Kidney epithelial cell (primary cell): ENCODE results near the gene TIAM2. TPM values are rescaled to one million over a fixed set of nuclear protein-coding genes. Genes with fewer than 3 reads are reported as not detected.

Experiments
- DNase-seq: peaks from one replicate; pipeline ENCODE4 v3.0.0-alpha.2; 2010; ENCODE audit warnings: low read depth
- H3K27me3 ChIP-seq: 2 replicates; pipeline ENCODE4 v1.6.0; 2011; ENCODE audit warnings: low read length; ENCODE audit not compliant: control insufficient read depth, insufficient read depth
- H3K36me3 ChIP-seq: 2 replicates; pipeline ENCODE4 v1.5.1; 2011; ENCODE audit warnings: low read length; ENCODE audit not compliant: control insufficient read depth, insufficient read depth
- H3K4me3 ChIP-seq: 2 replicates; pipeline ENCODE4 v1.5.1; 2011; ENCODE audit warnings: low read depth, mild to moderate bottlenecking, control low read depth, low read length
- total RNA-seq: library from RNA; depleted of rRNA; stranded (reverse); fragments of >200 nt; gene quantifications from 2 replicates; pipeline ENCODE4 v1.2.3, GENCODE V29; 2015
- TF ChIP-seq, protein P1 (sequence below): IDR thresholded peaks from 2 replicates; pipeline ENCODE4 v1.5.1; 2011; ENCODE audit warnings: mild to moderate bottlenecking, moderate library complexity, low read length, control low read depth, inconsistent platforms; ENCODE audit not compliant: insufficient read depth, poor library complexity, severe bottlenecking

Gene TIAM2
- total RNA-seq, 1 donor from 2014 or later = 21.3 TPM

GRCh38 chr6:155047523-155047922, 52.4 kb downstream of the TIAM2 start:
- Histone ChIP-seq H3K27me3 (no peaks in the 10 kb centered on the region), H3K36me3 (no peaks in the 10 kb centered on the region), H3K4me3 (no peak overlapping the region)
- TF ChIP-seq, protein P1, sequence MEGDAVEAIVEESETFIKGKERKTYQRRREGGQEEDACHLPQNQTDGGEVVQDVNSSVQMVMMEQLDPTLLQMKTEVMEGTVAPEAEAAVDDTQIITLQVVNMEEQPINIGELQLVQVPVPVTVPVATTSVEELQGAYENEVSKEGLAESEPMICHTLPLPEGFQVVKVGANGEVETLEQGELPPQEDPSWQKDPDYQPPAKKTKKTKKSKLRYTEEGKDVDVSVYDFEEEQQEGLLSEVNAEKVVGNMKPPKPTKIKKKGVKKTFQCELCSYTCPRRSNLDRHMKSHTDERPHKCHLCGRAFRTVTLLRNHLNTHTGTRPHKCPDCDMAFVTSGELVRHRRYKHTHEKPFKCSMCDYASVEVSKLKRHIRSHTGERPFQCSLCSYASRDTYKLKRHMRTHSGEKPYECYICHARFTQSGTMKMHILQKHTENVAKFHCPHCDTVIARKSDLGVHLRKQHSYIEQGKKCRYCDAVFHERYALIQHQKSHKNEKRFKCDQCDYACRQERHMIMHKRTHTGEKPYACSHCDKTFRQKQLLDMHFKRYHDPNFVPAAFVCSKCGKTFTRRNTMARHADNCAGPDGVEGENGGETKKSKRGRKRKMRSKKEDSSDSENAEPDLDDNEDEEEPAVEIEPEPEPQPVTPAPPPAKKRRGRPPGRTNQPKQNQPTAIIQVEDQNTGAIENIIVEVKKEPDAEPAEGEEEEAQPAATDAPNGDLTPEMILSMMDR = no peak
- no peak for DNase-seq

GRCh38 chr6:155050311-155050710, 55.2 kb downstream of the TIAM2 start:
- H3K27me3 ChIP-seq = no peaks in the 10 kb centered on the region
- no peaks in the 10 kb centered on the region for H3K36me3 ChIP-seq
- TF ChIP-seq, protein P1 = no peak
- H3K4me3 ChIP-seq = no peak overlapping the region
- DNase-seq = peak; percentile 39

DNA sequence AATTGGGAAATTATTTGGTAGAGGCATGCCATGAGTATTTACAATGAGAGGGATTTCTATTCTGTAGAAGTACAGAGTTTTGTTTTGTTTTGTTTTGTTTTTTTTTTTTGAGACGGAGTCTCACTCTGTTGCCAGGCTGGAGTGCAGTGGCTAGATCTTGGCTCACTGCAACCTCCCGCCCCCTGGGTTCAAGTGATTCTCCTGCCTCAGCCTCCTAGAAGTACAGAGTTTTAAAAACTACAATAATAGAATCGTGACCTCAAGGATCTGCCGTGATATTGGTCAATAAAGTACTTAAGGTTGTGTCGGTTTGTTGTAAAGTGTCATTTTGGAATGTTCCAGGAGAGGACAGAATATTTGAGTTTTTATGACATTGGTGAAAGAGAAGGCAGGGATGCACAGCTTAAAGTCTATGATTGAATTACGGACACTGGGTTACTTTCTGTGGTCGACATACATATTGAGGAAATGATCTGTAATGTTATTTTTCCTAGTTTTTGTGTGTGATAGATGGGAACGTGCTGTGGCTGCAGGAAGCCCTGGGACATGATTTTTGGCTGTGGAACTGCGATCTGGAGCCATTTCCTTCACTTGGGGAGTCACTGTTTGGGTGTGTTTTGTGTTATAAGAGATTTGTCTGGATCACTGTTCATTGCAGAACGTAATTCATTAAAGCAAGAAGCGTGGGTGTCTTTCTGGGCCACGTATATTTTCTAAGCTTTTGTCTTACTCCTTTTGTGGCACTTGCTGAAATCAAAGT, 59.6 kb downstream of the TIAM2 start:
- no peaks in the 10 kb centered on the region for H3K36me3 ChIP-seq
- TF ChIP-seq, protein P1 = no peak
- no peak overlapping the region for H3K4me3 ChIP-seq
- H3K27me3 ChIP-seq = no peaks in the 10 kb centered on the region
- DNase-seq = no peak

DNA sequence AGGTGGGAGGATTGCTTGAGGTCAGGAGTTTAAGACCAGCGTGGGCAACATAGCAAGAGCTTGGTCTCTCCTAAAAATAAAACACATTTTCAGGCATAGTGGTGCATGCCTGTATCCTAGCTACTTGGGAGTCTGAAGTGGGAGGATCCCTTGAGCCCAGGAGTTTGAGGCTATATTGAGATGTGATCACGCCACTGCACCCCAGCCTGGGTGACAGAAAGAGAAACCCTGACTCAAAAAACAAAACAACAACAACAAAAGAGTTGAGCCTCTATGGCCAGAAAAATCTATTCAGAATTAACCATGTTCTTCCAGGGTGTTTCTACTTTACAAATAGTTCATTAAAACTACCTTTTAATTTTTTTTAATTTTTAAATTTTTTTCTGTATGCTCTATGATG, 60.6 kb downstream of the TIAM2 start:
- Histone ChIP-seq H3K4me3 (no peak overlapping the region), H3K36me3 (no peaks in the 10 kb centered on the region), H3K27me3 (no peaks in the 10 kb centered on the region)
- TF ChIP-seq, protein P1 = no peak
- DNase-seq = no peak

- H3K36me3 ChIP-seq = no peaks in the 10 kb centered on the region
- H3K4me3 ChIP-seq = no peak overlapping the region
- DNase-seq = no peak
- TF ChIP-seq, protein P1 = no peak
- no peaks in the 10 kb centered on the region for H3K27me3 ChIP-seq
These were observed 61.6 kb downstream of the TIAM2 start for GRCh38 chr6:155056756-155057155.

DNA sequence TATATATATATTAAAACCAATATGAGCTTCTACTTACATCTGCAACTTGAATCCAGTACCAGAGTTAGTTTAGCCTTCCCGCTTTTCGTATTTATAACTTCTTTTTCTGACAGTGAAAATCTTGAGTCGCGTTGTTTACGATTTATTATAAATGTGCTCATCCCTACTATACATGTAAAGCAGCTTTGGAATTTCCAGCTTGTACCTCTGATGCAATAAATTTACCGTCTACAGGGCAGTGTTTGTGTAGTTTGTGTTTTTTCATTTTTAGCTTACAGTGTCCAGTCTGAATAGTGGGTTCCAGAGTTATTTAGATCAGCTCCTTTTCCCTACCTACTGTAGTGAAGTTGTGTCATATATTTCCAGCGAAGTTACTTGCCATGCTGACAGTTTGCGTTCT, 66.3 kb downstream of the TIAM2 start:
- Histone ChIP-seq H3K4me3 (no peak overlapping the region), H3K27me3 (no peaks in the 10 kb centered on the region), H3K36me3 (no peaks in the 10 kb centered on the region)
- TF ChIP-seq, protein P1 = no peak
- DNase-seq = no peak
